Activated CD4-positive, CD25-positive, alpha-beta regulatory T cell treated with anti-CD3 and anti-CD28 coated beads, Interleukin-2, amount 50 U/mL, for 72 hours (primary cell): ENCODE measurements around the gene PLEKHA7.
"Not testable (repeated sequence)": the region's sequence is repeated elsewhere in the genome, so short reads cannot be mapped to it uniquely, and the experiment has no call there.

Source experiments
- DNase-seq: peaks from one replicate; pipeline ENCODE4 v3.0.0; 2021

The PLEKHA7 gene

GRCh38 chr11:16941935-16942334 is 72.3 kb downstream of the PLEKHA7 start:
- DNase-seq, result no peak

GRCh38 chr11:16938061-16938460 is 76.2 kb downstream of the PLEKHA7 start:
- no peak for DNase-seq

- DNase-seq, result no peak
Observed at GRCh38 chr11:16936643-16937042, 77.6 kb downstream of the PLEKHA7 start.

- no peak for DNase-seq
Observed at GRCh38 chr11:16935518-16936302, 78.5 kb downstream of the PLEKHA7 start.

GRCh38 chr11:16933756-16934603 is 80.2 kb downstream of the PLEKHA7 start:
- no peak for DNase-seq

GRCh38 chr11:16933291-16933690 is 80.9 kb downstream of the PLEKHA7 start:
- no peak for DNase-seq

GRCh38 chr11:16928044-16928443 is 86.2 kb downstream of the PLEKHA7 start:
- DNase-seq, result no peak

GRCh38 chr11:16926883-16927626 is 87.2 kb downstream of the PLEKHA7 start:
- DNase-seq, result no peak

- DNase-seq, result peak; percentile 45
Observed at GRCh38 chr11:16925561-16926065, 88.6 kb downstream of the PLEKHA7 start.

- DNase-seq, result no peak
Observed at GRCh38 chr11:16924826-16925560, 89.2 kb downstream of the PLEKHA7 start.

GRCh38 chr11:16924462-16924825 is 89.8 kb downstream of the PLEKHA7 start:
- no peak for DNase-seq

- DNase-seq, result no peak
Observed at GRCh38 chr11:16923987-16924386, 90.2 kb downstream of the PLEKHA7 start.

- DNase-seq, result no peak
Observed at GRCh38 chr11:16921668-16922067, 92.5 kb downstream of the PLEKHA7 start.

GRCh38 chr11:16921019-16921418 is 93.2 kb downstream of the PLEKHA7 start:
- no peak for DNase-seq

- no peak for DNase-seq
Observed at GRCh38 chr11:16920559-16920958, 93.7 kb downstream of the PLEKHA7 start.

GRCh38 chr11:16918543-16919182 is 95.6 kb downstream of the PLEKHA7 start:
- DNase-seq, result not testable (repeated sequence)

GRCh38 chr11:16917941-16918340 is 96.3 kb downstream of the PLEKHA7 start:
- no peak for DNase-seq

- no peak for DNase-seq
Observed at GRCh38 chr11:16912692-16913111, 101.5 kb downstream of the PLEKHA7 start.

- DNase-seq, result no peak
Observed at GRCh38 chr11:16911658-16912057, 102.6 kb downstream of the PLEKHA7 start.

GRCh38 chr11:16911186-16911585 is 103.0 kb downstream of the PLEKHA7 start:
- no peak for DNase-seq

GRCh38 chr11:16909359-16910035 is 104.7 kb downstream of the PLEKHA7 start:
- DNase-seq, result no peak
